K562 (cell line): Measurements from ENCODE around the gene SPATS2L.

Source experiments
- CTCF ChIP-seq, 3 experiments: IDR thresholded peaks in 2 of 3; conservative IDR thresholded peaks in 1 of 3; 2 replicates each; pipeline ENCODE4 v1.5.1; 2011 to 2012; ENCODE audit warnings: low read length in 3 of 3, mild to moderate bottlenecking in 3 of 3, control low read depth in 2 of 3, improper control_type of control experiment in 1 of 3, inconsistent platforms in 1 of 3, low read depth in 1 of 3, mixed read lengths in 1 of 3, moderate library complexity in 1 of 3; ENCODE audit not compliant: insufficient read depth in 2 of 3
- FOXP4 ChIP-seq: sonication (generic); formaldehyde crosslinking; IDR thresholded peaks from 2 replicates; pipeline ENCODE4 v1.8.0; 2022; ENCODE audit warnings: mild to moderate bottlenecking, missing genetic modification reagents, borderline replicate concordance
- GTF2E2 ChIP-seq: fragments of 200-800 bp; sonication (Bioruptor generic); IDR thresholded peaks from 2 replicates; pipeline ENCODE4 v1.6.1; 2016; ENCODE audit warnings: missing genetic modification characterization, missing compliant biosample characterization
- HMG20B ChIP-seq: fragments of 250-450 bp; sonication (Bioruptor Pico); IDR thresholded peaks from 2 replicates; pipeline ENCODE4 v1.5.0; 2021; ENCODE audit warnings: mild to moderate bottlenecking
- IRF2 ChIP-seq: sonication (generic); formaldehyde crosslinking; IDR thresholded peaks from 2 replicates; pipeline ENCODE4 v1.8.1; 2022; ENCODE audit warnings: mild to moderate bottlenecking, missing genetic modification reagents
- KAT7 ChIP-seq: sonication (generic); formaldehyde crosslinking; IDR thresholded peaks from 2 replicates; pipeline ENCODE4 v1.8.0; 2022; ENCODE audit warnings: missing genetic modification reagents, mild to moderate bottlenecking, borderline replicate concordance
- MAZ ChIP-seq, 2 experiments: fragments of 450-650 bp in 1 of 2; sonication (generic) in 1 of 2; formaldehyde crosslinking; IDR thresholded peaks in 1 of 2; conservative IDR thresholded peaks in 1 of 2; 2 replicates each; pipeline versions ENCODE4 v1.4.0 to v1.5.0; 2020; ENCODE audit warnings: mild to moderate bottlenecking in 1 of 2, missing genetic modification reagents in 1 of 2
- POLR2AphosphoS5 ChIP-seq: IDR thresholded peaks from 2 replicates; pipeline ENCODE4 v1.6.1; 2011; ENCODE audit warnings: mild to moderate bottlenecking, low read depth, low read length, moderate library complexity; ENCODE audit not compliant: control insufficient read depth, insufficient read depth
- XRCC3 ChIP-seq: fragments of 450-650 bp; IDR thresholded peaks from 2 replicates; pipeline ENCODE4 v1.6.1; 2017; ENCODE audit warnings: mild to moderate bottlenecking, moderate library complexity
- ZEB2 ChIP-seq: fragments of 450-650 bp; IDR thresholded peaks from 2 replicates; pipeline ENCODE4 v1.6.1; 2016

GRCh38 chr2:200479692-200480265 is 173.3 kb downstream of the SPATS2L start:
- no peak for TF ChIP-seq HMG20B
- no peak for TF ChIP-seq KAT7 (CRISPR knock-in tag)
- TF ChIP-seq POLR2AphosphoS5 = no peak
- TF ChIP-seq IRF2 = no peak
- no peak for TF ChIP-seq CTCF (IDR thresholded peaks at IDR 0.05 in 2 of 3, conservative IDR thresholded peaks at IDR 0.05 in 1 of 3; ENCODE audit: insufficient read depth in 2 of 3, low read depth in 1 of 3, low read length in 3 of 3)
- no peak for TF ChIP-seq FOXP4 (CRISPR knock-in tag)
- no peak for TF ChIP-seq ZEB2
- no peak for TF ChIP-seq MAZ (CRISPR knock-in tag; conservative IDR thresholded peaks at IDR 0.05 in 1 of 2, IDR thresholded peaks at IDR 0.05 in 1 of 2)
- TF ChIP-seq GTF2E2 = no peak
- TF ChIP-seq XRCC3 = no peak
